Embryonic facial prominence (tissue), 1 donor: ENCODE data around the gene SLC18A2.

Source experiments
- DNase-seq: peaks from one replicate; pipeline ENCODE4 v3.0.0-alpha.2; 2016; ENCODE audit errors: extremely low spot score

SLC18A2 gene

GRCh38 chr10:117313641-117314040 lies 72.7 kb downstream of the SLC18A2 start:
- no peak for DNase-seq

GRCh38 chr10:117316701-117317100 lies 75.8 kb downstream of the SLC18A2 start:
- DNase-seq: no peak

GRCh38 chr10:117318909-117319308 lies 78.0 kb downstream of the SLC18A2 start:
- no peak for DNase-seq

- peak; percentile 20 for DNase-seq
Measured at GRCh38 chr10:117320050-117320665, 79.2 kb downstream of the SLC18A2 start.

- DNase-seq: no peak
Measured at GRCh38 chr10:117322260-117322659, 81.3 kb downstream of the SLC18A2 start.

- DNase-seq: no peak
Measured at GRCh38 chr10:117324367-117324766, 83.5 kb downstream of the SLC18A2 start.

GRCh38 chr10:117327262-117327661 lies 86.3 kb downstream of the SLC18A2 start:
- no peak for DNase-seq
